ENCODE results near the gene SMYD3.

Gene SMYD3

DNA sequence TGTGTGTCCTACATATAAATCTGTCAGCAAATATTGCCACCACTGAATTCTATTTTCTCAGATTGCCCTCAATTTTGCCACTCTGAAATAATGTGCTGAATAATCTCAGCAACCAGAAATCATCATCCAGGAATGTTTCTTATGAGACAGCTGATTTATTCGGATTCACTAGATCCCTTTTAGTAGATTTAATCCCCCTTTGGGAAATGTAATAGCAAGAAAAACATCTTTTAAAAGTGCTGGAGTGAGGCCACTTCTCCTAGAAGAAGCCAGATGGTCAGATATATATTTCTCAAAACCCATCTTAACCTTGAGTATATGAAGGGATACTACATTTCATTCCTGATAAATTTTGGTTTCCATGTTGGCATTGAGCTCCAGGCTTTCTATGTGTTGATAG is 327.7 kb downstream of the SMYD3 start:
- no peak overlapping the region for H3K27ac ChIP-seq (ENCODE audit: low read depth, low read length)
- H3K27me3 ChIP-seq (ENCODE audit: control insufficient read depth in 1 of 2, insufficient read depth in 2 of 2, low read length in 2 of 2): no peaks in the 10 kb centered on the region

DNA sequence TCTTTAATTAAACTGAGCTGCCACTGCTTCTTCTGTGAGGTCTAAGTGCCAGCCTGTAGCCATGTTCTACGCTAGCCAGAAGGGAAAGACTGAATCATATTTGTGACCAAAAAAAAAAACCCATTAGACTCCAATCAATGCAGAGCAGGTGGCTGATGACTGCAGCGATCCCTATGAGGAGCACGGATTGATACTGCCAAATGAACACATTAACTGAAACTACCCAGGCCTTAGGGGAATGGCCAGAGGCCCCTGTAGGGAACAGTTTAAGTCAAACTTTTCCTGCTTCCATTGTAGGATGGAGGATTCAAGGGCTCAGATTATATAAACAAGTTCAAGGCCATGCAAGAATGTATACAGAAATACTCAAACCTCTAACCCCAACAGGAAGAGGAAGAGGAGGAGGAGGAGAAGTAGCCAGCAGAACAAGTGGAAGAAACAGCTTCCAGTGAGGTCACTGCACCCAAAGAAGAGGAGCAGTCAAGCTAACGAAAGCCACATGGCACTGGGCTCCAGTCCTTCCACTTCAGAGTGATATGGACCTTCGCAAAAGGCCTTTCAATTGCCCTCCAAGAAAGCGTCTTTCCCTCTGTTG is 328.3 kb downstream of the SMYD3 start:
- Histone ChIP-seq H3K36me3 (ENCODE audit: insufficient read depth, low read length) (no peaks in the 10 kb centered on the region), H3K4me3 (ENCODE audit: low read depth in 1 of 2, low read length in 2 of 2) (no peak overlapping the region), H3K4me1 (ENCODE audit: insufficient read depth, low read length) (peaks cover 13% of the 10 kb centered on the region), H3K9me3 (ENCODE audit: low read length) (no peaks in the 10 kb centered on the region), H3K27me3 (ENCODE audit: control insufficient read depth in 1 of 2, insufficient read depth in 2 of 2, low read length in 2 of 2) (no peaks in the 10 kb centered on the region), H3K27ac (ENCODE audit: low read depth, low read length) (no peak overlapping the region), H3K9ac (ENCODE audit: low read length) (no peak overlapping the region)

More for the DNA sequence above, 327.7 kb downstream of the SMYD3 start:
- no peak overlapping the region for H3K4me3 ChIP-seq (ENCODE audit: low read depth in 1 of 2, low read length in 2 of 2)
- no peak overlapping the region for H3K9ac ChIP-seq (ENCODE audit: low read length)
- no peaks in the 10 kb centered on the region for H3K9me3 ChIP-seq (ENCODE audit: low read length)
- no peaks in the 10 kb centered on the region for H3K36me3 ChIP-seq (ENCODE audit: insufficient read depth, low read length)
- peaks cover 13% of the 10 kb centered on the region for H3K4me1 ChIP-seq (ENCODE audit: insufficient read depth, low read length)

DNA sequence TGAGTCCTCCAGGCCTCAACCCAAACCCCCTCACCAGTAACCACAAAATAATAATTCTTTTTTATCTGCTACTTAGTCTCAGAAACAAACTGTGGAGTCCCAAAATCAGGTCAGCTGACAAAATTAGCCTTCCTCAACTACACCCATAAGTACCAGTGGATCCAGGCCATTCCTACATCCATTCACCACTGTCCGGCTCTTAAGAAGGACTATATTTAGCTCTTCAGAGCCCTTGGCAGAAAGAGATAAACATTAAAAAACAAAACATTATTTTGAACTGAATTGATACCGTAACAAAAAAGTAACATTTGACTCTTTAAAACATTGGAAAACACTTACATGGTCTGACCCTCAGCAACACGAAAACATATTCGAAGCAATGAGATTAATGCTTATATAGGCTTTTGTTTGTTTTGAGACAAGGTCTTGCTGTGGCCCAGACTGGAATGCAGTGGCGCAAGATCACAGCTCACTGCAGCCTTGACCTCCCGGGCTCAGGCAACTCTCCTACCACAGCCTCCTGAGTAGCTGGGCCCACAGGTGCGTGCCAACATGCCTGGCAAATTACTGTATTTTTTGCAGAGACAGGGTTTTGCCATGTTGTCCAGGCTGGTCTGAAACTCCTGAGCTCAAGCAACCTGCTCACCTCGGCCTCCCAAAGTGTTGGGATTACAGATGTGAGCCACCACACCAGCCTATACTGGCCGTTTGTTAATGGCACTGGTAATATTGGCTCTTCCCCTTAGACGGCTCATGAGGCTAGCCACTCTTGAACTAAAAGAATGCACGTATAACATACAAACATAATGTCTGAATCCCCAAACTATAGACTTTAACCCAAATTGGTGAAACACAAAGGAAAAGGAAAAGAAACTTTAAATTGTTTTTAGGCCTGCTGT is 330.7 kb downstream of the SMYD3 start:
- H3K9me3 ChIP-seq (ENCODE audit: low read length): no peaks in the 10 kb centered on the region
- no peaks in the 10 kb centered on the region for H3K36me3 ChIP-seq (ENCODE audit: insufficient read depth, low read length)
- no peak overlapping the region for H3K27ac ChIP-seq (ENCODE audit: low read depth, low read length)
- no peak overlapping the region for H3K4me3 ChIP-seq (ENCODE audit: low read depth in 1 of 2, low read length in 2 of 2)
- no peak overlapping the region for H3K9ac ChIP-seq (ENCODE audit: low read length)
- no peaks in the 10 kb centered on the region for H3K27me3 ChIP-seq (ENCODE audit: control insufficient read depth in 1 of 2, insufficient read depth in 2 of 2, low read length in 2 of 2)
- peaks cover 13% of the 10 kb centered on the region for H3K4me1 ChIP-seq (ENCODE audit: insufficient read depth, low read length)

- Histone ChIP-seq H3K4me1 (ENCODE audit: insufficient read depth, low read length) (no peaks in the 10 kb centered on the region), H3K4me3 (ENCODE audit: low read depth in 1 of 2, low read length in 2 of 2) (no peak overlapping the region), H3K9me3 (ENCODE audit: low read length) (no peaks in the 10 kb centered on the region), H3K27ac (ENCODE audit: low read depth, low read length) (no peak overlapping the region), H3K9ac (ENCODE audit: low read length) (no peak overlapping the region), H3K36me3 (ENCODE audit: insufficient read depth, low read length) (no peaks in the 10 kb centered on the region), H3K27me3 (ENCODE audit: control insufficient read depth in 1 of 2, insufficient read depth in 2 of 2, low read length in 2 of 2) (no peaks in the 10 kb centered on the region)
Observed at GRCh38 chr1:246170574-246171261, 336.4 kb downstream of the SMYD3 start.

GRCh38 chr1:246169486-246169885 is 337.6 kb downstream of the SMYD3 start:
- no peaks in the 10 kb centered on the region for H3K4me1 ChIP-seq (ENCODE audit: insufficient read depth, low read length)

DNA sequence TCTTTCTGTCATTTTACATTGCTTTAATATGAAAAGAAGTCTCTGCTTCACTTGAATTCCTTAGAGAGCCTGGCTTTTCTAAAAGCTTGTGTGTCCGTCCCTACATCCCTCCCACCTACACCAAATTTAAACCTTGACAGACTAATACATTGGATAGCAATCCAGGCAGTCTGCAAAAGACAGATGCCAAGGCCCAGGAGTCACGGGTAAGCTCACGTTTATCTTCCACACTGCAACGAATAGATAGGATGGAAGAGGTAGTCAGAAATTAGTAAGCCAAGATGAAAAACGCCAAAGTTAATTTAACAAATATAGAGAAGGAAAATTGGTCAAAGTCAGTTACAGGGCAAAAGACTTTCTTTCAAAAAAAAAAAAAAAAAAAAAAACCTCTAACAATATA is 338.1 kb downstream of the SMYD3 start:
- H3K9me3 ChIP-seq (ENCODE audit: low read length): no peaks in the 10 kb centered on the region

More at GRCh38 chr1:246169486-246169885, 337.6 kb downstream of the SMYD3 start:
- Histone ChIP-seq H3K27ac (ENCODE audit: low read depth, low read length) (no peak overlapping the region), H3K36me3 (ENCODE audit: insufficient read depth, low read length) (no peaks in the 10 kb centered on the region), H3K9ac (ENCODE audit: low read length) (no peak overlapping the region), H3K27me3 (ENCODE audit: control insufficient read depth in 1 of 2, insufficient read depth in 2 of 2, low read length in 2 of 2) (no peaks in the 10 kb centered on the region), H3K9me3 (ENCODE audit: low read length) (no peaks in the 10 kb centered on the region), H3K4me3 (ENCODE audit: low read depth in 1 of 2, low read length in 2 of 2) (no peak overlapping the region)

GRCh38 chr1:246166841-246167240 is 340.2 kb downstream of the SMYD3 start:
- Histone ChIP-seq H3K9me3 (ENCODE audit: low read length) (no peaks in the 10 kb centered on the region), H3K27me3 (ENCODE audit: control insufficient read depth in 1 of 2, insufficient read depth in 2 of 2, low read length in 2 of 2) (no peaks in the 10 kb centered on the region), H3K4me3 (ENCODE audit: low read depth in 1 of 2, low read length in 2 of 2) (no peak overlapping the region), H3K27ac (ENCODE audit: low read depth, low read length) (no peak overlapping the region), H3K4me1 (ENCODE audit: insufficient read depth, low read length) (no peaks in the 10 kb centered on the region), H3K9ac (ENCODE audit: low read length) (no peak overlapping the region), H3K36me3 (ENCODE audit: insufficient read depth, low read length) (no peaks in the 10 kb centered on the region)

More for the DNA sequence above, 338.1 kb downstream of the SMYD3 start:
- no peaks in the 10 kb centered on the region for H3K36me3 ChIP-seq (ENCODE audit: insufficient read depth, low read length)
- H3K27ac ChIP-seq (ENCODE audit: low read depth, low read length): no peak overlapping the region
- H3K27me3 ChIP-seq (ENCODE audit: control insufficient read depth in 1 of 2, insufficient read depth in 2 of 2, low read length in 2 of 2): no peaks in the 10 kb centered on the region
- no peak overlapping the region for H3K4me3 ChIP-seq (ENCODE audit: low read depth in 1 of 2, low read length in 2 of 2)
- no peak overlapping the region for H3K9ac ChIP-seq (ENCODE audit: low read length)
- no peaks in the 10 kb centered on the region for H3K4me1 ChIP-seq (ENCODE audit: insufficient read depth, low read length)

- no peak overlapping the region for H3K9ac ChIP-seq (ENCODE audit: low read length)
- no peak overlapping the region for H3K4me3 ChIP-seq (ENCODE audit: low read depth in 1 of 2, low read length in 2 of 2)
- no peaks in the 10 kb centered on the region for H3K4me1 ChIP-seq (ENCODE audit: insufficient read depth, low read length)
Observed at GRCh38 chr1:246165826-246166709, 341.0 kb downstream of the SMYD3 start.

DNA sequence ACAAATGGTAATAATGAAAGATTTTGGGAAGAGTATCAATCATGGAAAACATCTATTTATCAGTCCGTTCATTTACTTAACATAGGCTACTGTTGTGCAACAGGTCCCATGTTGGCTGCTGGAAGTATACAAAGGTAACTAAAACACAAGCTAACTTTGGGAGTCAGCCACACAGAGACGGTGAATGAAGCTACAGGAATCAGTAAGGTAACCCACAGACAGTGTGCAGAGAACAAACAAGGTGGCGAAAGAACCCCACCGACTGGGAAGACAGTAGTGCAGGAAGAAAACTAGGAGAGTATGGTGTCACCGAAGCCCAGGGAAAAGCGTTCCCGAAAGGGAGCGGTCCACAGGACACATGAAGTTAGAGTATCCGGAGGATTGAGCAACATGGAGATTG is 342.3 kb downstream of the SMYD3 start:
- Histone ChIP-seq H3K4me1 (ENCODE audit: insufficient read depth, low read length) (no peaks in the 10 kb centered on the region), H3K36me3 (ENCODE audit: insufficient read depth, low read length) (no peaks in the 10 kb centered on the region), H3K4me3 (ENCODE audit: low read depth in 1 of 2, low read length in 2 of 2) (no peak overlapping the region), H3K27me3 (ENCODE audit: control insufficient read depth in 1 of 2, insufficient read depth in 2 of 2, low read length in 2 of 2) (no peaks in the 10 kb centered on the region), H3K9me3 (ENCODE audit: low read length) (no peaks in the 10 kb centered on the region), H3K27ac (ENCODE audit: low read depth, low read length) (no peak overlapping the region), H3K9ac (ENCODE audit: low read length) (no peak overlapping the region)

More at GRCh38 chr1:246165826-246166709, 341.0 kb downstream of the SMYD3 start:
- no peaks in the 10 kb centered on the region for H3K9me3 ChIP-seq (ENCODE audit: low read length)
- no peaks in the 10 kb centered on the region for H3K27me3 ChIP-seq (ENCODE audit: control insufficient read depth in 1 of 2, insufficient read depth in 2 of 2, low read length in 2 of 2)
- no peaks in the 10 kb centered on the region for H3K36me3 ChIP-seq (ENCODE audit: insufficient read depth, low read length)
- H3K27ac ChIP-seq (ENCODE audit: low read depth, low read length): no peak overlapping the region

- Histone ChIP-seq H3K27me3 (ENCODE audit: control insufficient read depth in 1 of 2, insufficient read depth in 2 of 2, low read length in 2 of 2) (no peaks in the 10 kb centered on the region), H3K27ac (ENCODE audit: low read depth, low read length) (no peak overlapping the region), H3K36me3 (ENCODE audit: insufficient read depth, low read length) (no peaks in the 10 kb centered on the region), H3K9ac (ENCODE audit: low read length) (no peak overlapping the region), H3K4me1 (ENCODE audit: insufficient read depth, low read length) (no peaks in the 10 kb centered on the region), H3K9me3 (ENCODE audit: low read length) (no peaks in the 10 kb centered on the region), H3K4me3 (ENCODE audit: low read depth in 1 of 2, low read length in 2 of 2) (no peak overlapping the region)
Observed at GRCh38 chr1:246162560-246162959, 344.5 kb downstream of the SMYD3 start.

- Histone ChIP-seq H3K27ac (ENCODE audit: low read depth, low read length) (no peak overlapping the region), H3K4me3 (ENCODE audit: low read depth in 1 of 2, low read length in 2 of 2) (no peak overlapping the region), H3K27me3 (ENCODE audit: control insufficient read depth in 1 of 2, insufficient read depth in 2 of 2, low read length in 2 of 2) (no peaks in the 10 kb centered on the region), H3K9ac (ENCODE audit: low read length) (no peak overlapping the region), H3K9me3 (ENCODE audit: low read length) (no peaks in the 10 kb centered on the region), H3K36me3 (ENCODE audit: insufficient read depth, low read length) (no peaks in the 10 kb centered on the region), H3K4me1 (ENCODE audit: insufficient read depth, low read length) (no peaks in the 10 kb centered on the region)
Observed at GRCh38 chr1:246161626-246162025, 345.5 kb downstream of the SMYD3 start.
